Measurements from ENCODE around the gene UST. TPM values are rescaled to one million over a fixed set of nuclear protein-coding genes. Genes with fewer than 3 reads are reported as not detected.

UST gene, protein sequence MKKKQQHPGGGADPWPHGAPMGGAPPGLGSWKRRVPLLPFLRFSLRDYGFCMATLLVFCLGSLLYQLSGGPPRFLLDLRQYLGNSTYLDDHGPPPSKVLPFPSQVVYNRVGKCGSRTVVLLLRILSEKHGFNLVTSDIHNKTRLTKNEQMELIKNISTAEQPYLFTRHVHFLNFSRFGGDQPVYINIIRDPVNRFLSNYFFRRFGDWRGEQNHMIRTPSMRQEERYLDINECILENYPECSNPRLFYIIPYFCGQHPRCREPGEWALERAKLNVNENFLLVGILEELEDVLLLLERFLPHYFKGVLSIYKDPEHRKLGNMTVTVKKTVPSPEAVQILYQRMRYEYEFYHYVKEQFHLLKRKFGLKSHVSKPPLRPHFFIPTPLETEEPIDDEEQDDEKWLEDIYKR
- total RNA-seq, result 10 to 100 TPM; 13.5 to 47.1 (median 33.0) TPM

DNA sequence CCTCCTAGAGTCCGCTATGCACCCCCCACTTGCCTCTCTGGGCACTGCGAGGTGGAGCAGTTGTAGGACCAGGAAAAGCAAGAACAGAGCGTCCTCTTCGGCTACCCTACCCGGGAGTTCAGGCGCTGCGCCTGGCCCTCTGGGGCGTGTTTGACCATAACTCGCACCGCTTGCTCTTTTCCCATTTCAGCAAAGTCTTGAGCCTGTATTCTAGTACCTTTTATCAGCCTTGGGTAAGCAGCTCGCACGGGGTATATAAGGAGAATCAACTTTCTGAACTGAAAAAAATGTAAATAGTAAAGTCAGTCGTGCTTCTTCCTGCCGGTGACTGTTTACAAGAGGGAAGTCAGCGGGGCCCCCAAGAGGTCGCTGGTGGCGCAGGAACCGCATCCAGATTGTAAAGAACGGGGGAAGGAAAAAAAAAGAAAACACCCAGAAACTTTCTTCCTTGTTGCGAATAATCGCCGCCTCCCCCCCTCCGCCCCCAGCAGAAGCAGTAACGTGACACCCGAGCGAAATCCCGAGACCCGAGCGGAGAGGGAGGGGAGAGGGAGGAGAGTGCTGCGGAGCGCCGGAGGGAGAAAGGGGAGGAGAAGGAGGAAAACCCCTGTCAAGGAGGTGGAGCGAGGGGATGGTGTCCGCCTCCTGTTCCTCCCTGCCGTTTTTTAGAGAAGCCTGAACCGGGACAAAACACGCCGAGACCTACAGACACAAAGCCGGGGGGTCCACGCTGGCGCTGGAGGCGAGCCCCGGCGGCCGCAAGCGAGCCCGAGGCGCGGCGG, at the start of gene UST:
TSS of gene UST (plus strand) at position 668 of the 782 bp plus-strand sequence. CDS start 401 bp downstream, outside the sequence.
- 1 to 2% methylated on average over 35 to 50 of the region's 50 CpGs for WGBS, 2 donors
- DNase-seq (ENCODE audit: low spot score in 2 of 2), result peak; percentile 76 to 83

DNA sequence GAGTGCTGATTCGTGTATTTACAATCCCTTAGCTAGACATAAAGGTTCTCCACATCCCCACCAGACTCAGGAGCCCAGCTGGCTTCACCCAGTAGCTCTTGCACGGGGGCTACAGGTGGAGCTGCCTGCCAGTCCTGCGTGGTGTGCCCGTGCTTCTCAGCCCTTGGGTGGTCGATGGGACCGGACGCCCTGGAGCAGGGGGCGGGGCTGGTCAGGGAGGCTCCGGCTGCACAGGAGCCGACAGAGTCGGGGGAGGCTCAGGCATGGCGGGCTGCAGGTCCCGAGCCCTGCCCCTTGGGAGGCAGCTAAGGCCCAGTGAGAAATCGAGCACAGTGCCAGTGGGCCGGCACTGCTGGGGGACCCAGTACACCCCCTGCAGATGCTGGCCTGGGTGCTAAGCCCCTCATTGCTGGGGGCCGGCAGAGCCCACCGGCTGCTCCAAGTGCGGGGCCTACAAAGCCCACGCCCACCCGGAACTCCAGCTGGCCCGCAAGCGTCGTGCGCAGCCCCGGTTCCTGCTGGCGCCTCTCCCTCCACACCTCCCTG, 48.9 kb upstream of the UST start:
- 89 to 96% methylated on average over 16 to 22 of the region's 26 CpGs for WGBS, 2 donors
- H3K36me3 ChIP-seq, result no peaks in the 10 kb centered on the region
- no peaks in the 10 kb centered on the region for H3K9me3 ChIP-seq
- no peak for TF ChIP-seq POLR2A (IDR thresholded peaks at IDR 0.05)
- TF ChIP-seq EP300 (IDR thresholded peaks at IDR 0.05), result no peak
- TF ChIP-seq, protein P1, sequence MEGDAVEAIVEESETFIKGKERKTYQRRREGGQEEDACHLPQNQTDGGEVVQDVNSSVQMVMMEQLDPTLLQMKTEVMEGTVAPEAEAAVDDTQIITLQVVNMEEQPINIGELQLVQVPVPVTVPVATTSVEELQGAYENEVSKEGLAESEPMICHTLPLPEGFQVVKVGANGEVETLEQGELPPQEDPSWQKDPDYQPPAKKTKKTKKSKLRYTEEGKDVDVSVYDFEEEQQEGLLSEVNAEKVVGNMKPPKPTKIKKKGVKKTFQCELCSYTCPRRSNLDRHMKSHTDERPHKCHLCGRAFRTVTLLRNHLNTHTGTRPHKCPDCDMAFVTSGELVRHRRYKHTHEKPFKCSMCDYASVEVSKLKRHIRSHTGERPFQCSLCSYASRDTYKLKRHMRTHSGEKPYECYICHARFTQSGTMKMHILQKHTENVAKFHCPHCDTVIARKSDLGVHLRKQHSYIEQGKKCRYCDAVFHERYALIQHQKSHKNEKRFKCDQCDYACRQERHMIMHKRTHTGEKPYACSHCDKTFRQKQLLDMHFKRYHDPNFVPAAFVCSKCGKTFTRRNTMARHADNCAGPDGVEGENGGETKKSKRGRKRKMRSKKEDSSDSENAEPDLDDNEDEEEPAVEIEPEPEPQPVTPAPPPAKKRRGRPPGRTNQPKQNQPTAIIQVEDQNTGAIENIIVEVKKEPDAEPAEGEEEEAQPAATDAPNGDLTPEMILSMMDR (IDR thresholded peaks at IDR 0.05), result no peak
- DNase-seq (ENCODE audit: low spot score in 2 of 2), result no peak
- no peak overlapping the region for H3K27ac ChIP-seq
- no peaks in the 10 kb centered on the region for H3K27me3 ChIP-seq
- peaks cover 0 to 26% (median 20%) of the 10 kb centered on the region in 4 donors for H3K4me1 ChIP-seq
- no peak overlapping the region for H3K4me3 ChIP-seq

More for the DNA sequence above, at the start of gene UST:
- peak; percentile 69 to 87 for TF ChIP-seq POLR2A (IDR thresholded peaks at IDR 0.05)
- TF ChIP-seq EP300 (IDR thresholded peaks at IDR 0.05), result peak in 1 of 2 donors; percentile 93
- TF ChIP-seq, protein P1 (IDR thresholded peaks at IDR 0.05), result peak; percentile 19 to 55 (median 45)
- Histone ChIP-seq H3K27me3 (no peaks in the 10 kb centered on the region), H3K4me1 (peaks cover 0 to 40% (median 9%) of the 10 kb centered on the region in 4 donors), H3K4me3 (peak within 1 kb of the TSS; percentile 74 to 87 (median 82)), H3K36me3 (no peaks in the 10 kb centered on the region), H3K27ac (peak within 1 kb of the TSS; percentile 87 to 94 (median 89)), H3K9me3 (no peaks in the 10 kb centered on the region)

DNA sequence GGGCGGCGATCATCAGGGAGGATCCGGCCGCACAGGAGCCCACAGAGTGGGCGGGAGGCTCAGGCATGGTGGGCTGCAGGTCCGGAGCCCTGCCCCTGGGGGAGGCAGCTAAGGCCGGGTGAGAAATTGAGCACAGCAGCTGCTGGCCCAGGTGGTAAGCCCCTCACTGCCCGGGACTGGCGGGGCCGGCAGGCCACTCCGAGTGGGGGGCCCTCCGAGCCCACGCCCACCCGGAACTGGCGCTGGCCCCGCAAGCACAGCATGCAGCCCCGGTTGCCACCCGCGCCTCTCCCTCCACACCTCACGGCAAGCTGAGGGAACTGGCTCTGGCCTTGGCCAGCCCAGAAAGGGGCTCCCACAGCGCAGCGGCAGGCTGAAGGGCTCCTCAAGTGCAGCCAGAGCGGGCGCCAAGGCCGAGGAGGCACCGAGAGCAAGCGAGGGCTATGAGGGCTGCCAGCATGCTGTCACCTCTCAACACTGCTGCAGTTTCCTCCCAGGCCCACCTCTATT, 48.1 kb upstream of the UST start:
- TF ChIP-seq POLR2A (IDR thresholded peaks at IDR 0.05) (no peak), EP300 (IDR thresholded peaks at IDR 0.05) (no peak)
- TF ChIP-seq, protein P1 (IDR thresholded peaks at IDR 0.05), result no peak
- H3K9me3 ChIP-seq, result no peaks in the 10 kb centered on the region
- H3K36me3 ChIP-seq, result no peaks in the 10 kb centered on the region
- H3K27me3 ChIP-seq, result no peaks in the 10 kb centered on the region
- DNase-seq (ENCODE audit: low spot score in 2 of 2), result no peak
- peak overlapping the region in 2 of 4 donors; percentile 83 for H3K27ac ChIP-seq
- peaks cover 0 to 32% (median 23%) of the 10 kb centered on the region in 4 donors for H3K4me1 ChIP-seq
- WGBS, 2 donors, result 86 to 99% methylated on average over 11 to 21 of the region's 27 CpGs
- no peak overlapping the region for H3K4me3 ChIP-seq

DNA sequence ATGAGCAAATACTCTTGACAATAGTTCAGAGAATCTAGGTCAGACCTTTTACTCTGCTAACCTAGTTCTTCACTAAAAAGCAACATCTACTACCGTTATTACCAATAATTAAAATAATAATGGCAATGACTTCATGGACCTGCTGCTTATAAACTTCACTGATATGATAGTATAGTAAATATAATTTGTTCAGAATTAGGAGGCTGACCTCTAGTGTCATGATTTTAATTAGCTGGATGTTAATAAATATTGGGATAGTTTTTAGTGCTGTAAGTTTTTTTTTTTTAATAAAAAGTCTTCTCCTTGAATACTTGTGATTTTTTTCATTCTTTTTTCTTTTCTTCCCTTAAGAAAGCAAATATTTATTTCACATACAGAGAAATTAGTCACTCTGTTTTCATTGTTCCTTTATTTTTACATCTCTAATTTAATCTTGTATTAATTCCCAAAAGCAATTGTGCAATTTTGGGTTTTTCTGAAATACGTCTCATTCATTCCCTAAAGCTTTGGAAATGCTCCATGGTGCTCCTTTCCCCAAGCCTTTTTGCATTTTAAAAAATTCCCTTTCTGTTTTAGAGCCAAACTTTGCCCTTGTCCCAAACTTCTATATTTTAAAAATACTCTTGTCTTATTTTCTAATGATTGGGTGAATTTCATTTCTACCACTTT, 46.6 kb upstream of the UST start:
- no peaks in the 10 kb centered on the region for H3K36me3 ChIP-seq
- peak overlapping the region in 3 of 4 donors; percentile 16 to 47 (median 33) for H3K4me3 ChIP-seq
- no peaks in the 10 kb centered on the region for H3K9me3 ChIP-seq
- H3K4me1 ChIP-seq, result peaks cover 0 to 43% (median 23%) of the 10 kb centered on the region in 4 donors
- no peaks in the 10 kb centered on the region for H3K27me3 ChIP-seq
- peak overlapping the region; percentile 9 to 83 (median 62) for H3K27ac ChIP-seq
- DNase-seq (ENCODE audit: low spot score in 2 of 2), result no peak
- TF ChIP-seq EP300 (IDR thresholded peaks at IDR 0.05) (no peak), POLR2A (IDR thresholded peaks at IDR 0.05) (no peak)
- TF ChIP-seq, protein P1 (IDR thresholded peaks at IDR 0.05), result no peak
- 16 to 18% methylated on average over 2 of the region's 2 CpGs for WGBS, 2 donors
